ENCODE measurements around the gene CES2. TPM values are rescaled to one million over a fixed set of nuclear protein-coding genes. Genes with fewer than 3 reads are reported as not detected.
"Not testable (repeated sequence)": the region's sequence is repeated elsewhere in the genome, so short reads cannot be mapped to it uniquely, and the experiment has no call there.

Gene CES2
- total RNA-seq, 1 experiment from 2014 or later: 8.3 TPM

GRCh38 chr16:66976746-66977145 lies 41.4 kb downstream of the CES2 start:
- H3K4me3 ChIP-seq (ENCODE audit: insufficient read depth, low read depth, low read length): no peak overlapping the region
- DNase-seq: no peak
- H3K36me3 ChIP-seq (replicated peaks; ENCODE audit: control insufficient read depth, insufficient read depth, low read length): no peaks in the 10 kb centered on the region
- H3K27me3 ChIP-seq (ENCODE audit: control insufficient read depth, insufficient read depth, low read length): 0 out of 2 replicates have a peak, but pooled peaks cover 2% of the 10 kb centered on the region

DNA sequence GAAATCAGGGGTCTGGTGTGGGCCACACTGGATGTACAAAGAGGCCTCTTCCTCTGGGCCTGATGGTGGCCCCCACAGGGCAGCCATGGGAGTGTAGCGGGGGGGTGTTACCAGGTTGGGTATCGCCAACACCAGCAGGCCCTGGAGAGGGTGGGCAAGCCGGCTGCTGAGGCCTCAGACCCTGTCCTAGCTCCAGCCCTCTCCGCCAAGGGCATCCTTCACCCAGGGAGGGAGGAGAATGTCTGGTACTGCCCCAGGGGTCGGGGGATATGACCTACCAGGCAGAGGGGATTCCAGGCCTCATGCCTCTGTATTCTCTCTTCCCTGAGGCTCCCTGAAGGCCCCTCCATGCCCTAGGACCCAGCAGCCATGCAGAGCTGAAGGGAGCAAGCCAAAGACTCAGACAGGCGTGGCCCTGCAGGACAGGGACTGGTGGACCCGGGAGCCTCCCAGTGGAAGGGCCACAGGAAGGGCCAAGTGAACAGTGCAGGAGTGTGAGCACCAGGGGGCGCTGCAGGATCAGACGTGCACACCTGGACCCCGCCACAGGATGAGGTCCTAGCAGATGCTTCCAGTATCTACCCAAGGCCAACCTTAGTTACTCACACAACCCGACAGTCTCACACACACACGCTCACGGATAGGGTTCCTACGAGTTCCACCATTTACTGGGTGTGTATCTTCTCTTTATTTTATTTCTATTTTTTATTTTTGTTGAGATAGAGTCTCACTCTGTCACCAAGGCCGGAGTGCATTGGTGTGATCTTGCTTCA lies 42.2 kb downstream of the CES2 start:
- Histone ChIP-seq H3K4me3 (ENCODE audit: insufficient read depth, low read depth, low read length) (no peak overlapping the region), H3K36me3 (replicated peaks; ENCODE audit: control insufficient read depth, insufficient read depth, low read length) (no peaks in the 10 kb centered on the region), H3K27me3 (ENCODE audit: control insufficient read depth, insufficient read depth, low read length) (0 out of 2 replicates have a peak, but pooled peaks cover 2% of the 10 kb centered on the region)
- peak; percentile 96 for DNase-seq

DNA sequence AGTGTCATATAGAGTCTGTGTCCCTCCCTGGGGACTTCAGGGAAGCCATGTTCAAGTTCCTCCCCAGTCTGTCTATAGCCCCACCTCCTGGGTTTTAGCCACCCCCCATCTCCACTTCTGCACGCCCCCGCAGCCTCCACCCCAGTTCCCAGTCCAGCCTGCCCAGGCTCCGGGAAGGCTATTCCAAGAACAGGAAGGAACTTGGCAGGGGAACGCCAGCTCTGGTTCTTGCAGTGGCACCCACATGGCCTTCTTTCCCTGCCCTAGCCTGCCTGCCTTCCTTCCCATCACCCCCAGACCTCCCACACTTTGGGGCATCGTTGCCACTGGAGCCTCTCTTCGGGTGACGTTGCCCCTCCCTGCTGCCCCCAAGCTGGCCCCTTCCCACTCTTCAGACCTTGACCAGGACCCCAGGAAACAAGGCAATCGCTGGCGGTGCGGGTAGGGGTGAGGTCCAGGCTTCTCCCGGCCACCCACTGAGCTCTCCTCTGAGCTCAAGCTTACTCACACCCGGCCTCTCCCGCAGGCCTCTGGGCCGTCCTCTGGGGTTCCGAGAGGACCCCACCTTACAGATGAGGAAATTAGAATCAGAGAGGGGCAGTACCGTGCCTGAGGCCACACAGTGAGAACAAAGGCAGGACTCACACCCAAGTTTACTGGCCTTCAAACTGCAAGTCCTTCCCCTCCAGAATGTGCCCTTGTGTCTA lies 43.8 kb downstream of the CES2 start:
- no peak for DNase-seq
- H3K4me3 ChIP-seq (ENCODE audit: insufficient read depth, low read depth, low read length): no peak overlapping the region
- 0 out of 2 replicates have a peak, but pooled peaks cover 2% of the 10 kb centered on the region for H3K27me3 ChIP-seq (ENCODE audit: control insufficient read depth, insufficient read depth, low read length)
- no peaks in the 10 kb centered on the region for H3K36me3 ChIP-seq (replicated peaks; ENCODE audit: control insufficient read depth, insufficient read depth, low read length)

GRCh38 chr16:66983033-66983432 lies 47.7 kb downstream of the CES2 start:
- no peak for DNase-seq
- Histone ChIP-seq H3K27me3 (ENCODE audit: control insufficient read depth, insufficient read depth, low read length) (0 out of 2 replicates have a peak, but pooled peaks cover 2% of the 10 kb centered on the region), H3K4me3 (ENCODE audit: insufficient read depth, low read depth, low read length) (no peak overlapping the region), H3K36me3 (replicated peaks; ENCODE audit: control insufficient read depth, insufficient read depth, low read length) (no peaks in the 10 kb centered on the region)

- Histone ChIP-seq H3K27me3 (ENCODE audit: control insufficient read depth, insufficient read depth, low read length) (no peaks in the 10 kb centered on the region), H3K4me3 (ENCODE audit: insufficient read depth, low read depth, low read length) (no peak overlapping the region), H3K36me3 (replicated peaks; ENCODE audit: control insufficient read depth, insufficient read depth, low read length) (no peaks in the 10 kb centered on the region)
- no peak for DNase-seq
Measured at GRCh38 chr16:66984892-66985311, 49.6 kb downstream of the CES2 start.

DNA sequence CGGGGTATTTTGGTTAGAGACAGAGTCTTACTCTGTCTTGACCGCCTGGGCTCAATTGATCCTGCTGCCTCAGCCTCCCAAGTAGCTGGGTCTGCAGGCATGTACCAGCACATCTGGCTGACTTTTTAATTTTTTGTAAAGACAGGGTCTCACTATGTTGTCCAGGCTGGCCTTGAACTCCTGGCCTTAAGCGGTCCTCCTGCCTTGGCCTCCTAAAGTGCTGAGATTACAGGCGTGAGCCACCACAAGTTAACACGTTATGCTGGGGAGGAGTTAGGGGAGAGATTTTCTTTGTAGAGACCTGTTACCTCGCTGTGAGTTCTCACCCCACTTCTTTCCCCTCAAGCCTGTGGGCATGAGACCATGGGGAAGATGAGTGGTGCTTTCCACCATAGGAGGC lies 51.2 kb downstream of the CES2 start:
- H3K36me3 ChIP-seq (replicated peaks; ENCODE audit: control insufficient read depth, insufficient read depth, low read length): no peaks in the 10 kb centered on the region
- DNase-seq: no peak
- no peak overlapping the region for H3K4me3 ChIP-seq (ENCODE audit: insufficient read depth, low read depth, low read length)
- H3K27me3 ChIP-seq (ENCODE audit: control insufficient read depth, insufficient read depth, low read length): no peaks in the 10 kb centered on the region

- Histone ChIP-seq H3K27me3 (ENCODE audit: control insufficient read depth, insufficient read depth, low read length) (no peaks in the 10 kb centered on the region), H3K36me3 (replicated peaks; ENCODE audit: control insufficient read depth, insufficient read depth, low read length) (no peaks in the 10 kb centered on the region), H3K4me3 (ENCODE audit: insufficient read depth, low read depth, low read length) (no peak within 1 kb of the TSS)
- no peak for DNase-seq
Measured at GRCh38 chr16:66988197-66988788, 53.0 kb downstream of the CES2 start, which contains the start of gene CES4A. Gene CES4A, plus strand, starts transcription at chr16:66988589. Its CDS starts 184 bp downstream, at chr16:66988773.

- DNase-seq: no peak
- H3K4me3 ChIP-seq (ENCODE audit: insufficient read depth, low read depth, low read length): no peak overlapping the region
- no peaks in the 10 kb centered on the region for H3K36me3 ChIP-seq (replicated peaks; ENCODE audit: control insufficient read depth, insufficient read depth, low read length)
- no peaks in the 10 kb centered on the region for H3K27me3 ChIP-seq (ENCODE audit: control insufficient read depth, insufficient read depth, low read length)
Measured at GRCh38 chr16:66991545-66992077, 56.3 kb downstream of the CES2 start.

GRCh38 chr16:66993558-66993957 lies 58.2 kb downstream of the CES2 start:
- H3K4me3 ChIP-seq (ENCODE audit: insufficient read depth, low read depth, low read length); H3K27me3 ChIP-seq (ENCODE audit: control insufficient read depth, insufficient read depth, low read length); DNase-seq; H3K36me3 ChIP-seq (replicated peaks; ENCODE audit: control insufficient read depth, insufficient read depth, low read length): not testable (repeated sequence)

Other genes starting within 250 kb of the CES2 start
- gene CMTM4, start 238.8 kb upstream of the CES2 start, total RNA-seq (2014; rRNA removed; shearing (Covaris generic)): 23.2 and 39.6 TPM in 2 replicates
- 52.9 and 65.0 TPM in 2 replicates for gene DYNC1LI2, start 183.9 kb upstream of the CES2 start, total RNA-seq (2014; rRNA removed; shearing (Covaris generic))
- gene TERB1, start 133.9 kb upstream of the CES2 start, total RNA-seq (2014; rRNA removed; shearing (Covaris generic)): 0.11 TPM in 1 of 2 replicates, not detected in the other
- 149 and 165 TPM in 2 replicates for gene NAE1, start 104.5 kb upstream of the CES2 start, total RNA-seq (2014; rRNA removed; shearing (Covaris generic))
- 0.48 and 0.78 TPM in 2 replicates for gene CA7, start 91.1 kb upstream of the CES2 start, total RNA-seq (2014; rRNA removed; shearing (Covaris generic))
- gene PDP2, start 55.0 kb upstream of the CES2 start, total RNA-seq (2014; rRNA removed; shearing (Covaris generic)): 10.5 and 23.7 TPM in 2 replicates
- not detected in 2 replicates for gene CDH16, start 16.6 kb upstream of the CES2 start, total RNA-seq (2014; rRNA removed; shearing (Covaris generic))
- gene RRAD, start 10.0 kb upstream of the CES2 start, total RNA-seq (2014; rRNA removed; shearing (Covaris generic)): 0.10 TPM in 1 of 2 replicates, not detected in the other
- 91.1 TPM in 2 replicates for gene CIAO2B, start 1.1 kb upstream of the CES2 start, total RNA-seq (2014; rRNA removed; shearing (Covaris generic))
- gene CES3, start 25.8 kb downstream of the CES2 start, total RNA-seq (2014; rRNA removed; shearing (Covaris generic)): 0.31 and 0.44 TPM in 2 replicates
- gene CES4A, start 53.1 kb downstream of the CES2 start, total RNA-seq (2014; rRNA removed; shearing (Covaris generic)): 0.07 and 0.45 TPM in 2 replicates
- gene CBFB, start 93.6 kb downstream of the CES2 start, total RNA-seq (2014; rRNA removed; shearing (Covaris generic)): 31.4 and 49.3 TPM in 2 replicates
- 24.1 and 32.1 TPM in 2 replicates for gene PHAF1, start 174.4 kb downstream of the CES2 start, total RNA-seq (2014; rRNA removed; shearing (Covaris generic))
- gene B3GNT9, start 215.5 kb downstream of the CES2 start, total RNA-seq (2014; rRNA removed; shearing (Covaris generic)): 7.6 and 8.7 TPM in 2 replicates
- 1.3 and 1.8 TPM in 2 replicates for gene TRADD, start 224.4 kb downstream of the CES2 start, total RNA-seq (2014; rRNA removed; shearing (Covaris generic))
- 0.67 and 0.73 TPM in 2 replicates for gene FBXL8, start 224.4 kb downstream of the CES2 start, total RNA-seq (2014; rRNA removed; shearing (Covaris generic))
- 1.6 and 4.0 TPM in 2 replicates for gene HSF4, start 229.2 kb downstream of the CES2 start, total RNA-seq (2014; rRNA removed; shearing (Covaris generic))
- gene NOL3, start 235.0 kb downstream of the CES2 start, total RNA-seq (2014; rRNA removed; shearing (Covaris generic)): 5.3 and 7.4 TPM in 2 replicates
- gene MATCAP1, start 248.4 kb downstream of the CES2 start, total RNA-seq (2014; rRNA removed; shearing (Covaris generic)): 16.2 and 18.9 TPM in 2 replicates